ENCODE results near the gene ARHGEF2. TPM values are rescaled to one million over a fixed set of nuclear protein-coding genes. Genes with fewer than 3 reads are reported as not detected.

ARHGEF2 gene
- total RNA-seq, 1 experiment from 2014 or later: 96.1 TPM

DNA sequence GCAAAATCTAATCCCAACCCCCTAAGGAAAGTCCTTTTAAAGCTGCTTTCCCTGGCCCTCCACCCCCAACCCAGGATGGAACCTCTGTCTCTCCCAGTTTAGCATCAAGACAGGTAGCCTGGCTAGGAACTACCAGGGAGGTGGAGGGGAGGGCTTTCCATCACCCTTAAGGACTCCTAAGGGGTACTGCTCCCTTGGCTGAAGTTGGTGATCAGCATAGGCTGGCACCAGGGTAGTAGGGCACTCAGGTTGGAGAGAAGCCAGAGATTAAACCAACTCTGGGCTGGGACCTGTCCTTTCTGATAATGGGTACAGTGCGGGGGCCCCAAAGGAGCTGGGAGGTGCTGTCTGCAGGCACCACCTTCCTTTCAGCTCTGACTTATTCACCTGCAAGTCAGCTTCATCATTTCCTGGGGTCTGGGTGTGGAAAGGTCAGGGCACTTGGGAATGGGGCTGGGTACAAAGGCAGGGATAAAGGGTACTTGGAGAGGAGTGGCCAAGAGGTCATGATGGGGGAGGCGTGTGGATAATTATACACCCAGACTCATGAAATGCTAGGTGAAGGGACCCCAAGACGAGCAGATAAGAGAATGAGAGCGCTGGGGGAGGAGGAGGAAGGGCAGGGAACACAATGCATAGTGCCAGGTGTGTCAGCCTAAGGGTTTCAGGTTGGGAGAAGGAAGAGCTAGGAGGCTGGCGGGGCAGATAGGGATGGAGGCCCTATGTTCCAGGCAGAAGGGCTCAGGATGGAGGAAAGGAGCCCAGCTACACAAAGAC lies 1.2 kb downstream of the ARHGEF2 start:
- no peak for DNase-seq (ENCODE audit: low read depth, low spot score)
- in situ Hi-C loops (cut with HindIII; ENCODE audit: low pct_unique_long_range_greater_than_20kb, low sequenced_read_pairs): no loop called here

DNA sequence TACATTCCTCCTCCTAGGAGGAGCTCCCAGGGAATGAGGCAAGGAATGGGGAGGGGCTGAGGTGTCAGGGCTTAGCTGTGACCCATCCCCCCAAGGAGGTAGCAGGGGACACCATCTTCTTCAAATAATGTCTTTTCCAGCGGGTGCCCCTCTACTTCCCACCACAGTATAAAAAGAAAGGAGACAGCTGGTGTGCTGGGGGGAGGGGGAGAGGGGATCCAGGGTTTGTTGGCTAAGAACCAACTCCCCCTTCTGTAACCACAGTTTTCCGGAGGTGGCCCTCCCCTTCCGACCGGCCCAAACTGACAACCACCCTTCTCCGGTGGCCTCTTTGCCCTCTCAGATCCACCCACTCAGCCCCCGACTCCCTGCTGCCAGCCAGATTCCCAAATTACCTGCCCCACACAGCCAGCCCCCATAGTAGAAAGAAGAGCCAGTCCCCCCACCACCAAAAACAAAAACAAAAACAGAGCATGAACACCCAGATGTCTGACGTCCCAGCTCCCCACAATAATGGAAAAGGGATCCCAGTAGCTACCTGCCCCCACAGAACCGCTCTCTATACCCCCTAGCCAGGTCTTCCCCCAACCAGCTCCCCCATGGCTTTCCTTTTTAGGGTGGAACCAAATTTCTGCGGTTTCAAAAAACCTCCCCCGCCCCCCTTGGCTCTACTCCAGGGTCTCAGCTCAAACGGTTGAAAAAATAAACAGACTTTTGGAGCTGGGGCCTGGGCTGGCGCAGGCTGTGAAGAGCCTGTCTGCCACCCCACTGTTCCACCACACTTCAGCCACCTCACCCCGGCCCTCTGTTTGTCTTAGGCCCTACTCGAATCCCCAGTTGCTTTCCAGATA lies 2.1 kb downstream of the ARHGEF2 start:
- no peak for DNase-seq (ENCODE audit: low read depth, low spot score)
- in situ Hi-C loops (cut with HindIII; ENCODE audit: low pct_unique_long_range_greater_than_20kb, low sequenced_read_pairs): no loop called here

DNA sequence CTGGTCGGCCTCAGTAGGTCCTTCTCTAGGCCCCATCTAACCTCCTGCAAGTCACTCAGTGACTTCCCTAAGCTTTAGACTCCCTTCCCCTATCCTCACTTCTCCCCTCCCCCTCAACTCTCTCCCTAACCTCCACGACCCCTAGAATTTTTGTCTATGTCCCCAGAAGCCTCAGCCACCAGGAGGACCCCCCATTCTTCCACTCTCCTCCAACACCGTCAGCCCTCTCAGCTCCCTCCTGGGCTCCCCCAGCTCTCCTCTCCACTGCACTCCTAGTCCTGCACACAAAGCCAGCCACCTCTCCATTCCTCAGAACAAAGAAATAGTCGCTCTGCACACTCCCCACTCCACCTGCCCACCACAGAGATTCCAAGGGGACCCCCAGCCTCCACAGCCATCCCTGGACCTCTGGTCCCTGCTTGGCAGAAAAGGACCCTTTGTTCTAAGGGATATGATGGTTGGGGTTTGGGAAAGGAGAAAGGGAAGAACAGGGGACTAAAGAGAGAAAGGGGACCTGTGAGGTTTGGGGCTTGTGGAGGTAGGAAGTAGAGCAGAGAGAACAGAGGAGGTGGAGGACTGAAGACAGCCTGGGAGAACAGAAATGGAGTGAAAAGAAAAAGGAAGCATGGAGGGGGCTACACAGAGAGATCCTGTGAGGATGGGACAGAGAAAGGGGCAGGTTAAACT lies 2.8 kb downstream of the ARHGEF2 start:
- in situ Hi-C loops (cut with HindIII; ENCODE audit: low pct_unique_long_range_greater_than_20kb, low sequenced_read_pairs): no loop called here

DNA sequence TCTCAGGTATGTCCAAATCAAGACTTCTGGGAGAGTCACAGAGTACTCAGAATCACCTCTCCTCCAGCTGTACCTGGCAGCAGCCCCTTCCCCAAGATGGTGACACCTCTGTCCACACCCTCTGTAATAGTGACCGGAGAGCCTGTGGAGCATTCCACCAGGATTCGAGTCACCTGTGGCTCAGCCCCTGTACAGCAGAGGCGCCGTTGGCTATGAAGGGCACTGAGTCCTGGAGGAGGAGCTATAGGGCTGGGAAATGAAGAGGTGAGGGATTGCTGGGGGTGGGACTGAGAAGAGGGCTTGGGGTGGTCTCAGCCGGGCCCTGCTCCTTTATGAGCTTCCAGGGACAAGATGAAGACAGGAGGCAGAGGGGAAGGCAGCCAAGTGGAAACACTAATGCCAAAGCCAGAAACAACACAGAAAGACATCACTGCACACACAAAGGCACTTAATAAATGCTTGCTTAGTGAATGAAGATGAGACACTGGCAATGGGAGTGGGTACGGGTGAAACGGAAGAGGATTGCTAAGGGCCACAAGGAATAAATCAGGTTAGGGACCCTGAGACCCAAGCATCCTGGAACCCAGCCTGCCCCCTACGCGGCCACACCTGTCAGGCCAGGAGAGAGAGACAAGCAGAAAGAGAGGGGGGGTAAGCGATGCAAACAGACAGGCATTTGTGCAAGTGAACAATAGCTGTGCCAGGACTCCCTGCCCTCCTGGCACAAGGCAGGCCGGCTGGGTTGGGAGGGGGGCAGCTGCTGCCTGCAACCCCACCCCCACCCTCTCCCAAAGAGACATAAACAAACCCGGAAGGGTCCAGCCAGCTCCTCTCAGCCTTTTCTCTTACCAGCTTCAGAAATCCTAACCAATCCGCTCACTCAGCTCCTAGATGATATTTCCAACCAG lies 3.9 kb downstream of the ARHGEF2 start:
- in situ Hi-C loops (cut with HindIII; ENCODE audit: low pct_unique_long_range_greater_than_20kb, low sequenced_read_pairs): no loop called here
- no peak for DNase-seq (ENCODE audit: low read depth, low spot score)

More for the DNA sequence above, 2.8 kb downstream of the ARHGEF2 start:
- no peak for DNase-seq (ENCODE audit: low read depth, low spot score)

DNA sequence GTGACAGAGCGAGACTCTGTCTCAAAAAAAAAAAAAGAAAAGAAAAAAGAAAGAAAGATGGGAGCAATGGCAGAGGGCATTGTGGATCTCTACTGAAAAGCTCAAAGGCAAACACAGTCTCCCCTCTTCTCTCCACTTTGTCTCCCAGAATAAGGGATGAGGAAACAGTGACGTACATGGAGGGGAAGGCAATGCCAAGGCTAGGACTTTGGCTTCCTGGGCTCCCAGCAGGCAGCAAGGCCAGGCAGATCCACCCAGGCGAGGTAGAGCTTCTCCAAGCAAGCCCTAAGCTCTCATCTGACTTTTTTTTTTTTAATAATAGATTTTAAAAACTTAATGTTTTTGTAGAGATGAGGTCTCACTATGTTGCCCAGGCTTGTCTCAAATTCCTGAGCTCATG lies 4.6 kb downstream of the ARHGEF2 start:
- in situ Hi-C loops (cut with HindIII; ENCODE audit: low pct_unique_long_range_greater_than_20kb, low sequenced_read_pairs): no loop called here
- no peak for DNase-seq (ENCODE audit: low read depth, low spot score)

DNA sequence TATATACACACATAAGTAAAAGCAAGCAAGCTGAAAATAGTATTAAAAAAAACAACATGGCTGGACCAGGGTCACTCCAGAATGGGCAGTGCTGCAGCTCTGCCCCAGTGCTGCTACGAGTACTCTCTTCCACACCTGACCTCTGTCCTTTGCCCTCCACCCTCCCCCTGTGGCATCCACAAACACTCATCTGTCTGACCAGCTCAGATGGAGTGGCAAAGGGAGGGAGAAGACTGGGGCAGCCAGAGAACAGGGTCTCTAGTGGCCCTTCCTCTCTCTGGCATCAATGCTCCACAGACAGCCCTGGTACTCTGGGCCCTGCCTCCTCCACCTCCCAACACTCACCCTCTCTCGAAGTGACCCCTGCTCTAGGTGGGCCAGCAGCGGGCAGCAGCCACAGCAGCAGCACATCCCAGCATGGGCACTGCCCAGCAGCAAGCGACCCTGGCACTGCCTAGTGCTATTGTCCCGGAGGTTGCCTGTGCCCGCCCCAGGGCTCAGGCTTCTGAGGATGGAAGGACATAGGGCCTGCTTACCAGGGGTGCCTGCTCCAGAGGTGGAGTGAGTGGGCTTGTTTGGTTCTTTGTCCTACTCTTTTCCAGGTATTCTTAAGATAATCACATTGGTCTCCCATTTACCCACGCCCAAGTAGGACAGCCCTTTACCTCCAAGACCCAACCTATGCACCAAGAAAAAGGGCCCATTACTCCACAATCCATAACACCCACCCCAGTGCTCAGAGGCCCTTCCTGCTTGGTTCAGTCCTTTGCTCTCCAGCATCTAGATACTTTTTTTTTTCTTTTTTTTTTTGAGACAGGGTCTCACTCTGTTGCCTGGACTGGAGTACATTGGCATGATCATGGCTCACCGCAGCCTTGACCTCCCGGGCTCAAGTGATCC lies 6.2 kb downstream of the ARHGEF2 start:
- in situ Hi-C loops (cut with HindIII; ENCODE audit: low pct_unique_long_range_greater_than_20kb, low sequenced_read_pairs): no loop called here
- no peak for DNase-seq (ENCODE audit: low read depth, low spot score)

DNA sequence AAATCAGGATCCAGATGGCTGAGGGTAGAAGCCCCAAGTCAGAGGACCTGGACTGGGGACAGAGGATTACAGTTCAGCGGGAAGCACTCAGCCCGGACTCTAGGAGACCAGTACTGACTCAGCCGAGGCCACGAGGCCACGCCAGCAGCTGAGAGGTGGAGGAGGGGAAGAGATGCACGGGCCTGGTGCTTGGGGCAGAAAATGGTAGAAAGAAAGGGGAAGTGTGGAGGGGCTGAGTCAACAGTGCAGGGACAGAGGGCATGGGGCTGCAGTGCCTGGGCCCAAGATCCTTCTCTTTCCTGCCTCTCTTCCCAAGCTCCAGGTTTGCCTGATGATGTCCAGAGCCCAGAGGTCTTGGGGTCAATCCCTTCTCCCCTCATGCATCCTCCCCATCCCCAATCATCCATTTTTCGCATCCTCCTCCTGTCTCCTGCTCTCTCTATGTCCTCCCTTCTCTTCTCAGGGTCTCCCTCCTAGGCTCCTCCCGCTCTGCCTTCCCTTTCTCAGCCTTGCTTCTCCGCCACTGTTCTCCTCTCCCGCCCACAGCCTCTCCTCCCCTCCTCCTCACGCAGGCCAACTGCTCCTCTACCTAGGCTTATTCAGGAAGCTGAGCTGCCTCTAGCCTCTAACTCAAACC lies 7.7 kb downstream of the ARHGEF2 start:
- in situ Hi-C loops (cut with HindIII; ENCODE audit: low pct_unique_long_range_greater_than_20kb, low sequenced_read_pairs): no loop called here
- no peak for DNase-seq (ENCODE audit: low read depth, low spot score)

DNA sequence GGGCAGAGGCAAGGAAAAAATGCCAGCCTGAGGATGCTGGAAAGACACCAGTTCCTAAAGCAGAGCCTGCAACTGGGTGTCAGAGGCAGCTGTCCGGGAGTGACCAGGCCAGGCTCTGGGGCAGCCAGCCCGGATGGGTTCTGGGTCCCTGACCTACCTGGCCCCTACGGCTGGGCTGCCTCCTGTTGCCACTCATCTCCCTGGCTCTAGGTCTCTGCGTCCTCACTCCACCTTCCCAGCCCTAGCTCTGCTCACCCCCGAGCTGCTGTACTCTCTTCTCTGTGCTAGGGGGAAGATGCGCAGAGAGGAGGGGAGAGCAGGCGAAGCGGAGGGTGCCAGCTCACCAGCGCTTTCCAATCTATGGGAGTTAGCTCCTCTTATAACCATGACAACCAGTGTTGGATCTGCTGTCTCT lies 9.0 kb downstream of the ARHGEF2 start:
- in situ Hi-C loops (cut with HindIII; ENCODE audit: low pct_unique_long_range_greater_than_20kb, low sequenced_read_pairs): no loop called here
- DNase-seq (ENCODE audit: low read depth, low spot score): no peak

DNA sequence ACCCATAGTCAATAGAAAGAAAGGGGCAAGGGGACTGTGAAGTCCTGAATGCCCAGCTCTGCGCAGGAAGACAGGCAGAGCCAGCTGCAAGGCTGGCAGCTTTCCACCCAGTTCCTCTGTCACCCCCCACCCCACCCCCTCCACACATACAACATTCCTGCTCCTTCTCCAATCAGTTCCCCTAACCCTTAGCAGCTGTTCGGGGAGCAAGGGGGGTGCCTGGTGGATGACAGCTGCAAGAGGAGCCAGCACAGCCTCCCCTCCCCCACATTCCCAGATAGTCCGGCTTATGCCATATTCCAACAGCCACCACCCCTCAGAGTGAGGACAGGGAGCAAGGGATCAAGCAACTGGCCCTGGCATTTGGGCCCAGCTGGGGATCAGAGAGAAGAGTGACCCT lies 9.7 kb downstream of the ARHGEF2 start:
- DNase-seq (ENCODE audit: low read depth, low spot score): no peak
- in situ Hi-C loops (cut with HindIII; ENCODE audit: low pct_unique_long_range_greater_than_20kb, low sequenced_read_pairs): no loop called here

DNA sequence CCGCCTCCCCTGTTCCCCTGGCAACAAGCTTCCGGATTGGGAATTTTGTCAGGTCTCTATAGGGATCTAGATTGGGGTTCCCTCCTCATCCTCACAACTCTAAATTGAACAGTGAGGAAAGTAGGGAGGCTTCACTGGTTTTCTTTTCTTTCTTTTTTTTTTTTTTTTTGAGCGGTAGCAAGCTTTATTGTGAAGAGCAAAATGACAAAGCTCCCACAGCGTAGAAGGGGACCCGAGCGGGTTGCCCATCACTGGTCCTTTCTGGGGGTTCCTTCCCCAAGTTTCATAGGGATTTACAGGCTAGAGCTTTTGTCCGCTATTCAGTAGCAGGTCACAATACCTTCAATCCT lies 10.3 kb downstream of the ARHGEF2 start:
- in situ Hi-C loops (cut with HindIII; ENCODE audit: low pct_unique_long_range_greater_than_20kb, low sequenced_read_pairs): no loop called here
- no peak for DNase-seq (ENCODE audit: low read depth, low spot score)

DNA sequence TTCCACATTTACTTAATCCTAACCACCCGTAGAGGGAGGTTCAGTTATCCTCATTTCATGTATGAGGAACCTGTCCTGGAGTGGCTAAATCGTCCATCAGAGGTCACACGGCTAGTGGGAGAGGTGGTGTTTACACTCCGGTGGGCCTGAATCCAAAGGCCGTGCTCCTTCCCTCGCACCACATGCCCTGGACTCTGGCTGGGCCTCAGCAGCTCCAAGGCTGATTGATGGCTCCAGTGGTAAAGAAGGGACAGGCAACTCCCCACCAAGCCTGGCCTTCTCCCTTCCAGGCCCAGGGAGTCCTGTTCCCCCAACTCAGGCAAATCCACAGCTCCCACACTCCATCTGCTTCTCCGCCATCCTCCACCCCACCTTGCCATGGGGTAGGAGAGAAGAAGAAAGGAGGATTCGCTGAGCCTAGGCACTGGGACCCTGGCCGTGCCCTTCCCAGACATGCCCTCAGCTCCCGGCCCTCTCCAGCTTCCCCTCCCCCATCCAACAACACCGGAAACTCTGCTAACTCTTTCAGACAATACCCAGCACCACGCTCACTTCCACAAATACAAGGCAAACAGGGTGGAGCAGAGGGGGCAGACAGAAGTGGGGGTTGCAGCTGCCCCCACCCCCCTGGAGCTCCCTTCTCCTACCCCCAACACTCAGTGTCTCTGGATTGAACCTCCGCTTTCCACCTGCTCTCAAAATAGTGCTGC lies 10.9 kb downstream of the ARHGEF2 start:
- in situ Hi-C loops (cut with HindIII; ENCODE audit: low pct_unique_long_range_greater_than_20kb, low sequenced_read_pairs): no loop called here
- no peak for DNase-seq (ENCODE audit: low read depth, low spot score)

DNA sequence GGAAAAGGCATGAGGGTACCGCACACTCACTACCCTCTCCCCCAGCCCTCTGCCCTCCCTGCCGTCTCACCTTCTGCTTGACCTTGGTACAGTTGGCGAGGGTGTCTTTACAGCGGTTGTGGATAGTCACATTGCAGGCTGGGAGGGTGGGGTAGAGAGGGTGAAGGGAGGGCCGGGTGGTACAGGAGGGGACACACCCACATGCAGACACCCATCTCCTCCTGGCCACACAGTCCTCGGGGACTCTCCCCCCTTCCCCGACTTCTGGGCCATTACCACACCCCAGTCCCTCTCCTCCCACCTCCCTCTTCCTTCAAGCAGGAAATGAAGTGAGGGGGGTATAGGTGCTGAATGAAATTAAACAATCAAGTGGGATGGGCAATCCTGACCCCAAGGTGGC lies 11.6 kb downstream of the ARHGEF2 start:
- no peak for DNase-seq (ENCODE audit: low read depth, low spot score)
- in situ Hi-C loops (cut with HindIII; ENCODE audit: low pct_unique_long_range_greater_than_20kb, low sequenced_read_pairs): no loop called here

DNA sequence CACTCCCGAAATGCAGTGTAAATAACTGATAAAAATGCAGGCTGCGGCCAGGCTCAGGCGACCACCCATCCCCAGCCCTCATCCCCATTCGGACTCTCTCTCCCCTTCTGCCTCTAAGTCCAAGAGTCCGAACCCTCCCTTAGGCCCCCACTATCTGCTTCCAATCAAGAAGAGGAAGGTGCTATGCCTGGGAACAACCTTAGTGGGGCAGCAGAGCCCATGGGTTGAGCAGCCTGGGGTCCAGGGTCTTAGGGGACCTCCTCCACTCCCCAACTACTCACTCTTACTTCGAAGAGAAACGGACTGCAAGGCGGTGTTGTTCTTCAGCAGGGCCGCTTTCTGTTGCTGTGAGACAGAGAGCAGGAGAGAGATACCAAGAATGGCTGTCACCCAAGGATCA lies 12.2 kb downstream of the ARHGEF2 start:
- no peak for DNase-seq (ENCODE audit: low read depth, low spot score)
- in situ Hi-C loops (cut with HindIII; ENCODE audit: low pct_unique_long_range_greater_than_20kb, low sequenced_read_pairs): no loop called here

DNA sequence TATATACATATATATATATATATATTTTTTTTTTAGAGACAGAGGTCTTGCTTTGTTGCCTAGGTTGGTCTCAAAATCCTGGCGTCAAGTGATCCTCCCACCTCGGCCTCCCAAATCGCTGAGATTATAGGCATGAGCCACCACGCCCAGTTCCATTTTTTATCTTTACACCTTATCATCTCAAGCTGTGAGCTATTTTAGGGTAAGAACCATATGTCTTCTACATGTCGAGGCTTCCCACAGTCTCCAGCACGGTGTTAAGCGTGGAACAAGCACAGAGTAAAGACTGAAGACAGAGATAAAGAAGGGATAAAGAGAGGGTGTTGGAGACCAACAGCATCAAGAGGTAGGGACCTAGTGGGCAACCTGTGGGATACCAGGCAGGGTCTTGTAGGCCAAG lies 14.2 kb downstream of the ARHGEF2 start:
- in situ Hi-C loops (cut with HindIII; ENCODE audit: low pct_unique_long_range_greater_than_20kb, low sequenced_read_pairs): no loop called here
- no peak for DNase-seq (ENCODE audit: low read depth, low spot score)

DNA sequence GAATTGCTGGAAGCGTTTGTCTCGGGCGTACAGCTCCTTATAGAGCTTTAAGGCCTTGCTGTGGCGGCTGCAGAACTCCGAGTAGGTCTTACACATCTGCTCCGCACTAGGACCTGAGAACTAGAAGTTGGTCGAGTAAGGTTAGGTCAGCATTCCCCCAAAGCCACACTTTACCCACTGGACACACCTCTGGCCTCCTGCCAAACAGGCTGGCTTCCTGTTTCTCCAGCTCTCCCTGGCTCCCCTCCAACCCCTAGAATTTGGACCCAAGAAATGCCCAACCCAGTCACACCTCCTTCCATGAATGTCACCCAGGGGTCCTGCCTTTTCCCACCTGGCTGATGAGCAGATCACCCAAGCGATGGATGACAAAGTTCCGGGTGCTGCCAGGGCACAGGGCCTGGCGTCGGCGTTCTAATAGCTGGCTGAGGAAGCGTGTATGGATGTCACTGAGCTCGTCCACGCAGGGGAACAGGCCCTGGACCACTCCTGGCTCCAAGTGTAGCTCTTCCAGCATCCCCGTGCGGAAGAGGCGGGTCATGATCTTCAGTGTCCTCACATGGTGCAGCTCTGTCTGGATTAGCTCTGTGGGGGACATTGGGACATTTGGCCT lies 15.6 kb downstream of the ARHGEF2 start:
- in situ Hi-C loops (cut with HindIII; ENCODE audit: low pct_unique_long_range_greater_than_20kb, low sequenced_read_pairs): no loop called here
- DNase-seq (ENCODE audit: low read depth, low spot score): no peak
